OCI-LY3 (cell line): ENCODE measurements around the gene MBP.

Source experiments
- CTCF ChIP-seq: fragments of 200-600, 300-600 bp; sonication (generic); IDR thresholded peaks from 2 replicates; pipeline ENCODE4 v1.5.1; 2014; ENCODE audit warnings: antibody characterized with exemption, low read length, low read depth
- EZH2phosphoT487 ChIP-seq: fragments of 200-600 bp; shearing (Covaris generic); IDR thresholded peaks from 2 replicates; pipeline ENCODE4 v1.6.1; 2018; ENCODE audit warnings: antibody characterized with exemption, mixed run types, low read depth

- TF ChIP-seq EZH2phosphoT487 (no peak), CTCF (no peak)
Measured at GRCh38 chr18:77074431-77074830, 58.2 kb downstream of the MBP start.
